ENCODE data around the gene FAN1.

- no peak for TF ChIP-seq CTCF (IDR thresholded peaks at IDR 0.05)
- TF ChIP-seq EZH2 (IDR thresholded peaks at IDR 0.05; ENCODE audit: borderline replicate concordance, insufficient read depth, low read depth, low read length, poor library complexity, severe bottlenecking): no peak
Measured at GRCh38 chr15:30913761-30914160, 10.0 kb downstream of the FAN1 start.

Measured in B cell (primary cell).